Astrocyte (in vitro differentiated cells and primary cell): Measurements from ENCODE around the gene GABARAPL2. TPM values are rescaled to one million over a fixed set of nuclear protein-coding genes. Genes with fewer than 3 reads are reported as not detected.

ENCODE experiments used
- DNase-seq: peaks from one replicate; pipeline ENCODE4 v3.0.0-alpha.2; 2010; ENCODE audit warnings: low read depth
- FAIRE-seq: peaks from 2 replicates; lab custom pipeline; 2011; peaks lifted over from hg19 to GRCh38; lab: Jason Lieb, UNC
- H2AFZ ChIP-seq: 2 replicates; pipeline ENCODE4 v1.6.0; 2012; ENCODE audit warnings: low read depth, low read length, inconsistent platforms
- H3K27ac ChIP-seq: 2 replicates; pipeline ENCODE4 v1.5.1; 2011; ENCODE audit warnings: low read depth, low read length, inconsistent platforms
- H3K27me3 ChIP-seq: 2 replicates; pipeline ENCODE4 v1.6.0; 2011; ENCODE audit warnings: low read length, inconsistent platforms; ENCODE audit not compliant: insufficient read depth
- H3K36me3 ChIP-seq: 2 replicates; pipeline ENCODE4 v1.5.1; 2011; ENCODE audit warnings: low read length, inconsistent platforms; ENCODE audit not compliant: insufficient read depth
- H3K4me1 ChIP-seq: 2 replicates; pipeline ENCODE4 v1.5.1; 2011; ENCODE audit warnings: low read length, inconsistent platforms; ENCODE audit not compliant: insufficient read depth
- H3K4me2 ChIP-seq: 2 replicates; pipeline ENCODE4 v1.6.0; 2012; ENCODE audit warnings: low read length, inconsistent platforms
- H3K4me3 ChIP-seq: 2 replicates; pipeline ENCODE4 v1.5.1; 2011; ENCODE audit warnings: low read depth, mild to moderate bottlenecking, low read length, inconsistent platforms; ENCODE audit not compliant: insufficient read depth
- H3K79me2 ChIP-seq: 2 replicates; pipeline ENCODE4 v1.6.0; 2012; ENCODE audit warnings: mild to moderate bottlenecking, low read length, inconsistent platforms; ENCODE audit not compliant: insufficient read depth
- H3K9ac ChIP-seq: 2 replicates; pipeline ENCODE4 v1.6.0; 2012; ENCODE audit warnings: mild to moderate bottlenecking, low read length, inconsistent platforms
- H3K9me3 ChIP-seq: 2 replicates; pipeline ENCODE4 v1.5.1; 2012; ENCODE audit warnings: low read depth, mild to moderate bottlenecking, low read length, inconsistent platforms; ENCODE audit not compliant: insufficient read depth
- H4K20me1 ChIP-seq: 2 replicates; pipeline ENCODE4 v1.6.0; 2012; ENCODE audit warnings: low read length, inconsistent platforms; ENCODE audit not compliant: insufficient read depth
- H3K27ac Mint-ChIP-seq: one replicate; pipeline ENCODE4 v1.8.0; 2021; ENCODE audit warnings: mild to moderate bottlenecking, mixed read lengths; ENCODE audit not compliant: unreplicated experiment
- H3K27me3 Mint-ChIP-seq: one replicate; pipeline ENCODE4 v1.8.0; 2021; ENCODE audit warnings: low read depth, mixed read lengths; ENCODE audit not compliant: unreplicated experiment
- H3K36me3 Mint-ChIP-seq: one replicate; pipeline ENCODE4 v1.8.0; 2021; ENCODE audit warnings: low read depth, mixed read lengths; ENCODE audit not compliant: unreplicated experiment
- H3K4me1 Mint-ChIP-seq: one replicate; pipeline ENCODE4 v1.8.0; 2021; ENCODE audit warnings: low read depth, mixed read lengths; ENCODE audit not compliant: unreplicated experiment
- H3K4me3 Mint-ChIP-seq: one replicate; pipeline ENCODE4 v1.8.0; 2021; ENCODE audit warnings: mild to moderate bottlenecking, moderate library complexity, mixed read lengths; ENCODE audit not compliant: unreplicated experiment
- H3K9me3 Mint-ChIP-seq: one replicate; pipeline ENCODE4 v1.8.0; 2021; ENCODE audit warnings: mild to moderate bottlenecking, mixed read lengths; ENCODE audit not compliant: unreplicated experiment
- EZH2 ChIP-seq: IDR thresholded peaks from 2 replicates; pipeline ENCODE4 v1.6.1; 2012; ENCODE audit warnings: mild to moderate bottlenecking, low read length, inconsistent platforms; ENCODE audit not compliant: insufficient read depth
- total RNA-seq: library from RNA; stranded (reverse); gene quantifications from 2 replicates; pipeline ENCODE4 v1.2.1, GENCODE V29; 2021
- TF ChIP-seq, protein P1 (sequence below): IDR thresholded peaks from 2 replicates; pipeline ENCODE4 v1.5.1; 2011; ENCODE audit warnings: low read depth, mild to moderate bottlenecking, inconsistent platforms, low read length, moderate library complexity; ENCODE audit not compliant: insufficient read depth

GABARAPL2 gene
- total RNA-seq, 1 donor from 2014 or later, result 108 TPM

- peak overlapping the region; percentile 91 for H3K4me2 ChIP-seq
- no peaks in the 10 kb centered on the region for H3K27me3 ChIP-seq
- H3K9me3 ChIP-seq, result no peaks in the 10 kb centered on the region
- peaks cover 12% of the 10 kb centered on the region for H3K79me2 ChIP-seq
- peaks cover 6% of the 10 kb centered on the region for H3K4me1 ChIP-seq
- H3K4me3 ChIP-seq, result no peak overlapping the region
- no peak for TF ChIP-seq EZH2
- TF ChIP-seq, protein P1, sequence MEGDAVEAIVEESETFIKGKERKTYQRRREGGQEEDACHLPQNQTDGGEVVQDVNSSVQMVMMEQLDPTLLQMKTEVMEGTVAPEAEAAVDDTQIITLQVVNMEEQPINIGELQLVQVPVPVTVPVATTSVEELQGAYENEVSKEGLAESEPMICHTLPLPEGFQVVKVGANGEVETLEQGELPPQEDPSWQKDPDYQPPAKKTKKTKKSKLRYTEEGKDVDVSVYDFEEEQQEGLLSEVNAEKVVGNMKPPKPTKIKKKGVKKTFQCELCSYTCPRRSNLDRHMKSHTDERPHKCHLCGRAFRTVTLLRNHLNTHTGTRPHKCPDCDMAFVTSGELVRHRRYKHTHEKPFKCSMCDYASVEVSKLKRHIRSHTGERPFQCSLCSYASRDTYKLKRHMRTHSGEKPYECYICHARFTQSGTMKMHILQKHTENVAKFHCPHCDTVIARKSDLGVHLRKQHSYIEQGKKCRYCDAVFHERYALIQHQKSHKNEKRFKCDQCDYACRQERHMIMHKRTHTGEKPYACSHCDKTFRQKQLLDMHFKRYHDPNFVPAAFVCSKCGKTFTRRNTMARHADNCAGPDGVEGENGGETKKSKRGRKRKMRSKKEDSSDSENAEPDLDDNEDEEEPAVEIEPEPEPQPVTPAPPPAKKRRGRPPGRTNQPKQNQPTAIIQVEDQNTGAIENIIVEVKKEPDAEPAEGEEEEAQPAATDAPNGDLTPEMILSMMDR, result peak; percentile 20
- H2AFZ ChIP-seq, result no peak overlapping the region
- no peaks in the 10 kb centered on the region for H3K27me3 Mint-ChIP-seq
- H3K27ac ChIP-seq, result no peak overlapping the region
- H3K9ac ChIP-seq, result no peak overlapping the region
- no peaks in the 10 kb centered on the region for H4K20me1 ChIP-seq
- H3K36me3 ChIP-seq, result peaks cover 27% of the 10 kb centered on the region
- no peak overlapping the region for H3K27ac Mint-ChIP-seq
- FAIRE-seq, result no peak
- H3K9me3 Mint-ChIP-seq, result no peaks in the 10 kb centered on the region
- peaks cover 22% of the 10 kb centered on the region for H3K36me3 Mint-ChIP-seq
- H3K4me3 Mint-ChIP-seq, result peak overlapping the region; percentile 94
- peaks cover 8% of the 10 kb centered on the region for H3K4me1 Mint-ChIP-seq
- DNase-seq, result no peak
Observed at GRCh38 chr16:75621170-75621477, 54.9 kb downstream of the GABARAPL2 start.

DNA sequence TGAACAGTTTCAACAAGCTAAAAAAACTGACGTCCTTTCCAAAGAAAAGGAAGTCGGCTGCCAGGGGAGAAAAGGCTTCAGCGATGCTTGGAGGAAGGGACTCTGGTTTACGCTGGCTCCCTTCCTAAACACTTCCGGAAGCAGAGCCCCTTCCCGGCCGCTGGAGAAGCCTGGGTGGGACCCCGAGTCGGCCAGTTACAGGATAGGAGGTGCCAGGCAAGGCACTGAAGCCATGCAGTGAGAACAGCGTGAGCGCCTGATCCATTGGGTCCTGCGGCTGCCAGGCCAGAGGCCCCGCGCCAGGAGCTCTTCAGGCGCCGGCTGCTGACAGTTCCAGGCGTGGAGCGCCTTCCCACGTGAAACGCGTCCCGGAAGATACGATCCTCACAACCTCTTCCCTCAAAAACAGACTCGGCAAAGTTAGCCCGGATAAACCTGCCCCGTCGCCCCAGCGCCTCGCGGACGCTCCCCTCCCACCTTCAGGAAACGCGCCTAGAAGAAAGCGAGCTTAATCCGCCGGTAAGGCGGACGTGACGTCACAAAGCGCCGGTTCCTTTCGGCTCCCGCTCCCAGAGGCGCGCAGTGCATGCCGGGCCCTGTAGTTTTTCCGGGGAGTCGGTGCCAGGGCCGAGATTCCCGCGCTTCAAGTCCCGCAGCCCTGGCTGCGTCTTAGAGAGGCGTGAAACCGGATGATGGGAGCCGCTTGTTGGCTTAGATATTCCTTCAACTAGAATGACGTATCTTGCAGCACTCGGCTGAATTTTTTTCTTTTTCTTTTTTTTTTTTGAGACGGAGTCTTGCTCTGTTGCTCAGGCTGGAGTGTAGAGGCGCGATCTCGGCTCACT, 56.8 kb downstream of the GABARAPL2 start, which contains the start of gene ADAT1:
TSS of gene ADAT1 (minus strand) at position 521 of the 845 bp plus-strand sequence. CDS start 2,482 bp downstream, outside the sequence.
- DNase-seq (peak; percentile 97), FAIRE-seq (no peak)
- peak within 1 kb of the TSS; percentile 81 for H2AFZ ChIP-seq
- H3K4me1 ChIP-seq, result peaks cover 6% of the 10 kb centered on the region
- TF ChIP-seq, protein P1, result no peak
- TF ChIP-seq EZH2, result no peak
- Mint-ChIP-seq H3K9me3 (no peaks in the 10 kb centered on the region), H3K27me3 (no peaks in the 10 kb centered on the region), H3K4me1 (peaks cover 9% of the 10 kb centered on the region), H3K27ac (peak within 1 kb of the TSS; percentile 97), H3K36me3 (peaks cover 24% of the 10 kb centered on the region), H3K4me3 (peak within 1 kb of the TSS; percentile 94)
- no peaks in the 10 kb centered on the region for H3K9me3 ChIP-seq
- peak within 1 kb of the TSS; percentile 91 for H3K4me2 ChIP-seq
- peak within 1 kb of the TSS; percentile 89 for H3K27ac ChIP-seq
- peak within 1 kb of the TSS; percentile 95 for H3K9ac ChIP-seq
- H3K27me3 ChIP-seq, result no peaks in the 10 kb centered on the region
- H3K4me3 ChIP-seq, result peak within 1 kb of the TSS; percentile 77
- no peaks in the 10 kb centered on the region for H4K20me1 ChIP-seq
- peaks cover 31% of the 10 kb centered on the region for H3K36me3 ChIP-seq
- H3K79me2 ChIP-seq, result peaks cover 12% of the 10 kb centered on the region

GRCh38 chr16:75624921-75625334, 58.7 kb downstream of the GABARAPL2 start:
- H3K9me3 Mint-ChIP-seq, result peaks cover 2% of the 10 kb centered on the region
- no peak overlapping the region for H3K9ac ChIP-seq
- H3K27ac Mint-ChIP-seq, result peak overlapping the region; percentile 59
- peaks cover 37% of the 10 kb centered on the region for H3K36me3 ChIP-seq
- no peak overlapping the region for H3K27ac ChIP-seq
- H3K27me3 Mint-ChIP-seq, result no peaks in the 10 kb centered on the region
- H3K4me3 ChIP-seq, result no peak overlapping the region
- peaks cover 6% of the 10 kb centered on the region for H3K4me1 ChIP-seq
- H3K79me2 ChIP-seq, result peaks cover 12% of the 10 kb centered on the region
- H3K9me3 ChIP-seq, result no peaks in the 10 kb centered on the region
- no peak overlapping the region for H3K4me3 Mint-ChIP-seq
- no peaks in the 10 kb centered on the region for H4K20me1 ChIP-seq
- H3K27me3 ChIP-seq, result no peaks in the 10 kb centered on the region
- DNase-seq, result peak; percentile 62
- H2AFZ ChIP-seq, result no peak overlapping the region
- no peak for TF ChIP-seq EZH2
- TF ChIP-seq, protein P1, result no peak
- H3K36me3 Mint-ChIP-seq, result peaks cover 23% of the 10 kb centered on the region
- FAIRE-seq, result no peak
- H3K4me2 ChIP-seq, result no peak overlapping the region
- peaks cover 15% of the 10 kb centered on the region for H3K4me1 Mint-ChIP-seq
